ENCODE results near the gene LBX1.

LBX1 gene

GRCh38 chr10:101231912-101232689 is 2.8 kb upstream of the LBX1 start:
- no peak for DNase-seq (ENCODE audit: low read depth)
- no peak for TF ChIP-seq CTCF (IDR thresholded peaks at IDR 0.05; ENCODE audit: control insufficient read depth, insufficient read depth, low read depth, low read length, missing control alignments)
- no peak overlapping the region for H3K4me3 ChIP-seq (ENCODE audit: control insufficient read depth, low read depth, low read length)

DNA sequence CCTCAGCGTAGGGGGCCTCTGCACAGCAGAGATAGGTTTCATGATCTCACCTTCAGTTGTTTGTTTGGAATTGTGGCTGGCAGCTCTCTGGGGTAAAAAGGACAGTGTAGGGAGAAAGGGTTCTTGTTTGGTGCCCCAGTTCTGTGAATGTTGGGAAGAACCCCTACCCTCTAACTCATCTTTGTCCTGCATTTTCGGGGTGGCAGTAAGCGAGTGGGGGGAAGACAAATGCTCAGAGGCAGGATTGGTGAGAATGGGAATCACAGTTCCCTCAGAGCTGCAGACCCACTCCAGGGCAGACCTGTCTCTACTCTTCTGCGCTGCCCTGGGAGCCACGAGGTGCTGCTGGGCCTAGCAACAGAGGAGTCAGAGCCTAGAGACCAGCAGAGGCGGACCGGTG is 1.8 kb upstream of the LBX1 start:
- no peak overlapping the region for H3K4me3 ChIP-seq (ENCODE audit: control insufficient read depth, low read depth, low read length)
- no peak for TF ChIP-seq CTCF (IDR thresholded peaks at IDR 0.05; ENCODE audit: control insufficient read depth, insufficient read depth, low read depth, low read length, missing control alignments)
- DNase-seq (ENCODE audit: low read depth): no peak

DNA sequence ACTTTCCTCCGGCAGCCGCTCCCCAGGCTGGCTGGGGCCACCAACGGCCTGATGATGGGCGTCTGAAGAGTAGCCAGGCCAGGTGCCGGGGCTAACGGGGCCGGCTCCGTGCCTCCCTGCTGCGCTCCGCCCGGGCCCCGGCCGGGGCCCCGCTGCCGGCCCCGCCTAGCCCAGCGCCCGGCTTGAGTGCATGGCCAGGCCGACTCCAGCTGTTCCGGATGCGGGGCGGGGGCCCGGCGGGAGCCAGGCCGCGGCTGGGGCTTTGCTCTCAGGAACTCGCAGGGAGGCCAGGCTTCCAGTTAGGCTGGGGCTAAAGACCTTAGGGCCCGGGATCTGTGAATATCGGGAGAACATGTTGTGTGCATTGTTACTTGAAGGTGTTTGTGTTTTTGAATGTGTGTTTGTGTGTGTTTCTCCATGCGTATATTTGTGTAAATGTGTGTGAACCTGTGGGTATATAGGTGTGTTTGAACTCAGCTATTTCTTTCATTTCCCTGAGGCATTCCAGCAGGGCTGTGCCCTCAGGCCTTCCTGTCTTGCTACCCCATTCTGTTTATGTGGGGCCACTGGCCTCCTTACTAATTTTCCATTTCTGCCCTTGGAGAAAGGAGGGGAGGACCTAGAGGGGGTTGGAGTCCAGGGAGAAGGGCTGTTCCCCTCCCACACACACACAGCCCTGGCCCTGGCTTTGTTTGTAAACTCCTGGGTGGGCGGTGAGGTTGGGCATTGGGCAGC is 1.1 kb upstream of the LBX1 start:
- TF ChIP-seq CTCF (IDR thresholded peaks at IDR 0.05; ENCODE audit: control insufficient read depth, insufficient read depth, low read depth, low read length, missing control alignments): no peak
- no peak overlapping the region for H3K4me3 ChIP-seq (ENCODE audit: control insufficient read depth, low read depth, low read length)
- DNase-seq (ENCODE audit: low read depth): no peak

- no peak overlapping the region for H3K4me3 ChIP-seq (ENCODE audit: control insufficient read depth, low read depth, low read length)
- TF ChIP-seq CTCF (IDR thresholded peaks at IDR 0.05; ENCODE audit: control insufficient read depth, insufficient read depth, low read depth, low read length, missing control alignments): no peak
- no peak for DNase-seq (ENCODE audit: low read depth)
Observed at GRCh38 chr10:101228966-101229265, 347 bp downstream of the LBX1 start.

GRCh38 chr10:101228153-101228965 is 904 bp downstream of the LBX1 start:
- DNase-seq (ENCODE audit: low read depth): no peak

More at GRCh38 chr10:101228153-101228965, 904 bp downstream of the LBX1 start:
- TF ChIP-seq CTCF (IDR thresholded peaks at IDR 0.05; ENCODE audit: control insufficient read depth, insufficient read depth, low read depth, low read length, missing control alignments): no peak
- H3K4me3 ChIP-seq (ENCODE audit: control insufficient read depth, low read depth, low read length): no peak overlapping the region

Measured in AG09309 (cell line).